Measurements from ENCODE around the gene MAOB.

MAOB gene

GRCh38 chrX:43860646-43861370 lies 21.4 kb downstream of the MAOB start:
- DNase-seq = no peak

- DNase-seq = no peak
Measured at GRCh38 chrX:43853225-43853828, 28.9 kb downstream of the MAOB start.

GRCh38 chrX:43850629-43851028 lies 31.6 kb downstream of the MAOB start:
- no peak for DNase-seq

GRCh38 chrX:43849173-43849572 lies 33.1 kb downstream of the MAOB start:
- no peak for DNase-seq

- no peak for DNase-seq
Measured at GRCh38 chrX:43847352-43847751, 34.9 kb downstream of the MAOB start.

- no peak for DNase-seq
Measured at GRCh38 chrX:43846558-43846957, 35.7 kb downstream of the MAOB start.

GRCh38 chrX:43845776-43846175 lies 36.5 kb downstream of the MAOB start:
- no peak for DNase-seq

GRCh38 chrX:43840265-43840664 lies 42.0 kb downstream of the MAOB start:
- DNase-seq = no peak

- peak in 1 of 5 experiments; percentile 34 for DNase-seq
Measured at GRCh38 chrX:43836435-43837184, 45.6 kb downstream of the MAOB start.

- DNase-seq = no peak
Measured at GRCh38 chrX:43835559-43835958, 46.7 kb downstream of the MAOB start.

GRCh38 chrX:43827791-43828190 lies 54.5 kb downstream of the MAOB start:
- DNase-seq = no peak

- no peak for DNase-seq
Measured at GRCh38 chrX:43822014-43822413, 60.2 kb downstream of the MAOB start.

GRCh38 chrX:43817444-43817843 lies 64.8 kb downstream of the MAOB start:
- DNase-seq = no peak

GRCh38 chrX:43815209-43815608 lies 67.0 kb downstream of the MAOB start:
- DNase-seq = no peak

- peak in 1 of 5 experiments; percentile 90 for DNase-seq
Measured at GRCh38 chrX:43813898-43814297, 68.4 kb downstream of the MAOB start.

GRCh38 chrX:43813319-43813718 lies 68.9 kb downstream of the MAOB start:
- DNase-seq = peak in 1 of 5 experiments; percentile 60

- no peak for DNase-seq
Measured at GRCh38 chrX:43809463-43809862, 72.8 kb downstream of the MAOB start.

- peak in 1 of 5 experiments; percentile 35 for DNase-seq
Measured at GRCh38 chrX:43808231-43808630, 74.0 kb downstream of the MAOB start.

- no peak for DNase-seq
Measured at GRCh38 chrX:43805579-43805978, 76.7 kb downstream of the MAOB start.

GRCh38 chrX:43804021-43804420 lies 78.2 kb downstream of the MAOB start:
- DNase-seq = peak in 1 of 5 experiments; percentile 85

GRCh38 chrX:43785930-43786591 lies 96.2 kb downstream of the MAOB start:
- DNase-seq = no peak

- DNase-seq = peak in 1 of 5 experiments; percentile 24
Measured at GRCh38 chrX:43758044-43758443, 124.2 kb downstream of the MAOB start.

GRCh38 chrX:43756076-43756475 lies 126.2 kb downstream of the MAOB start:
- no peak for DNase-seq

Measured in T-helper 2 cell (primary cell).